Left lung (tissue), 10 donors: ENCODE measurements around the gene PEPD. TPM values are rescaled to one million over a fixed set of nuclear protein-coding genes. Genes with fewer than 3 reads are reported as not detected.
A peak's percentile ranks its signal among the peaks of the same experiment; 100 is the strongest.

Experiments used
- ATAC-seq: fragments of 200-7000 bp; cut with Tn5 transposase; one replicate; pipeline ENCODE4 v1.9.1; 2020; ENCODE audit warnings: moderate library complexity
- DNase-seq, 4 donors: peaks; one replicate each; pipeline ENCODE4 v3.0.0-alpha.2; 2013 to 2020
- H3K27ac ChIP-seq, 2 donors: fragments of 200-600 bp; sonication (generic) in 1 of 2; one replicate each; pipeline versions ENCODE4 v1.5.0 to v1.8.0; 2020 to 2021
- H3K27me3 ChIP-seq, 2 donors: fragments of 200-600 bp; sonication (generic) in 1 of 2; one replicate each; pipeline versions ENCODE4 v1.5.0 to v1.8.0; 2020 to 2021
- H3K36me3 ChIP-seq, 2 donors: fragments of 200-600 bp; sonication (generic) in 1 of 2; one replicate each; pipeline versions ENCODE4 v1.5.0 to v1.8.0; 2020 to 2021
- H3K4me1 ChIP-seq, 2 donors: fragments of 200-600 bp; one replicate each; pipeline ENCODE4 v1.8.0; 2021
- H3K4me3 ChIP-seq, 2 donors: fragments of 200-600 bp; sonication (generic) in 1 of 2; one replicate each; pipeline versions ENCODE4 v1.5.0 to v1.8.0; 2020 to 2021; ENCODE audit warnings: mild to moderate bottlenecking in 1 of 2
- H3K9me3 ChIP-seq, 2 donors: fragments of 200-600 bp; sonication (generic) in 1 of 2; one replicate each; pipeline versions ENCODE4 v1.5.0 to v1.8.0; 2020 to 2021
- CTCF ChIP-seq, 2 donors: fragments of 200-600 bp; sonication (generic) in 1 of 2; IDR thresholded peaks; one replicate each; pipeline versions ENCODE4 v1.5.0 to v1.8.0; 2021; ENCODE audit warnings: antibody characterized with exemption in 2 of 2
- intact Hi-C, 2 donors: fragments of 100-400 bp; cut with DNase I; formaldehyde crosslinking; loops; one replicate each; pipeline versions ENCODE4 v1.11.2 to v1.14.2; 2022
- polyA plus RNA-seq, 6 donors: library from polyadenylated mRNA; unstranded; fragments of 120-200 nt; gene quantifications; one replicate each; pipeline ENCODE4 v1.2.1, GENCODE V29; 2013; ENCODE audit not compliant: insufficient read length in 6 of 6
- total RNA-seq, 2 donors: library from RNA; stranded (reverse); fragmentation: NEBNext Ultra II Directional; extraction: Animal tissue kit (Norgen Biotek cat#: 25700); gene quantifications; one replicate each; pipeline ENCODE4 v1.2.1, GENCODE V29; 2021
- donor health status: DM: no; HTN: yes; CAD: no.
- donor health status: DM: no; HTN: no; CAD: no.

Gene PEPD
- total and polyA plus RNA-seq, 8 donors = 41.2 to 90.1 (median 46.2) TPM

- no peaks in the 10 kb centered on the region for H3K36me3 ChIP-seq
- no peak overlapping the region for H3K4me3 ChIP-seq
- ATAC-seq (no peak), DNase-seq (no peak)
- no peaks in the 10 kb centered on the region for H3K4me1 ChIP-seq
- intact Hi-C loops = no loop called here
- TF ChIP-seq CTCF (IDR thresholded peaks at IDR 0.05) = no peak
- no peaks in the 10 kb centered on the region for H3K27me3 ChIP-seq
- no peak overlapping the region for H3K27ac ChIP-seq
- no peaks in the 10 kb centered on the region for H3K9me3 ChIP-seq
These were observed 99.0 kb downstream of the PEPD start for GRCh38 chr19:33422369-33423180.

- DNase-seq (peak in 1 of 4 donors; percentile 26), ATAC-seq (no peak)
- H3K27me3 ChIP-seq = no peaks in the 10 kb centered on the region
- no peaks in the 10 kb centered on the region for H3K36me3 ChIP-seq
- peaks cover 0 to 5% of the 10 kb centered on the region in 2 donors for H3K4me1 ChIP-seq
- intact Hi-C loops = no loop called here
- TF ChIP-seq CTCF (IDR thresholded peaks at IDR 0.05) = no peak
- H3K27ac ChIP-seq = no peak overlapping the region
- H3K4me3 ChIP-seq = no peak overlapping the region
- no peaks in the 10 kb centered on the region for H3K9me3 ChIP-seq
These were observed 100.2 kb downstream of the PEPD start for GRCh38 chr19:33421368-33421767.

- Histone ChIP-seq H3K4me3 (no peak overlapping the region), H3K27me3 (no peaks in the 10 kb centered on the region), H3K36me3 (no peaks in the 10 kb centered on the region), H3K27ac (no peak overlapping the region), H3K9me3 (no peaks in the 10 kb centered on the region), H3K4me1 (peaks cover 0 to 7% of the 10 kb centered on the region in 2 donors)
- DNase-seq (peak in 1 of 4 donors; percentile 20), ATAC-seq (no peak)
- no peak for TF ChIP-seq CTCF (IDR thresholded peaks at IDR 0.05)
- intact Hi-C loops = no loop called here
These were observed 100.8 kb downstream of the PEPD start for GRCh38 chr19:33420821-33421220.

- Histone ChIP-seq H3K36me3 (no peaks in the 10 kb centered on the region), H3K4me1 (peaks cover 0 to 7% of the 10 kb centered on the region in 2 donors), H3K9me3 (no peaks in the 10 kb centered on the region), H3K27me3 (no peaks in the 10 kb centered on the region), H3K4me3 (no peak overlapping the region), H3K27ac (no peak overlapping the region)
- DNase-seq = peak in 1 of 4 donors; percentile 65
- no peak for TF ChIP-seq CTCF (IDR thresholded peaks at IDR 0.05)
- no peak for ATAC-seq
- intact Hi-C loops = no loop called here
These were observed 101.8 kb downstream of the PEPD start for GRCh38 chr19:33419788-33420130.

GRCh38 chr19:33418871-33419787 is 102.5 kb downstream of the PEPD start:
- Histone ChIP-seq H3K36me3 (no peaks in the 10 kb centered on the region), H3K27ac (no peak overlapping the region), H3K27me3 (no peaks in the 10 kb centered on the region), H3K4me3 (no peak overlapping the region), H3K9me3 (no peaks in the 10 kb centered on the region), H3K4me1 (peaks cover 0 to 7% of the 10 kb centered on the region in 2 donors)
- ATAC-seq = no peak
- no peak for TF ChIP-seq CTCF (IDR thresholded peaks at IDR 0.05)
- intact Hi-C loops = no loop called here
- peak in 1 of 4 donors; percentile 37 for DNase-seq
